Thyroid gland (tissue), 4 donors: ENCODE measurements around the gene CLCN2.

ENCODE experiments used
- POLR2A ChIP-seq, 2 donors: fragments of 450-650 bp; IDR thresholded peaks; one replicate each; pipeline ENCODE4 v1.6.1; 2017; ENCODE audit warnings: antibody characterized with exemption in 2 of 2, mild to moderate bottlenecking in 2 of 2, moderate library complexity in 1 of 2
- TF ChIP-seq, protein P1 (sequence below), 6 experiments: fragments of 200-600 bp in 3 of 6; fragments of 450-650 bp in 3 of 6; sonication (generic) in 3 of 6; IDR thresholded peaks; one replicate each; pipeline ENCODE4 v1.5.1; 2016 to 2019; ENCODE audit warnings: antibody characterized with exemption in 6 of 6, mild to moderate bottlenecking in 2 of 6, inconsistent platforms in 1 of 6, moderate library complexity in 1 of 6

- TF ChIP-seq, protein P1, sequence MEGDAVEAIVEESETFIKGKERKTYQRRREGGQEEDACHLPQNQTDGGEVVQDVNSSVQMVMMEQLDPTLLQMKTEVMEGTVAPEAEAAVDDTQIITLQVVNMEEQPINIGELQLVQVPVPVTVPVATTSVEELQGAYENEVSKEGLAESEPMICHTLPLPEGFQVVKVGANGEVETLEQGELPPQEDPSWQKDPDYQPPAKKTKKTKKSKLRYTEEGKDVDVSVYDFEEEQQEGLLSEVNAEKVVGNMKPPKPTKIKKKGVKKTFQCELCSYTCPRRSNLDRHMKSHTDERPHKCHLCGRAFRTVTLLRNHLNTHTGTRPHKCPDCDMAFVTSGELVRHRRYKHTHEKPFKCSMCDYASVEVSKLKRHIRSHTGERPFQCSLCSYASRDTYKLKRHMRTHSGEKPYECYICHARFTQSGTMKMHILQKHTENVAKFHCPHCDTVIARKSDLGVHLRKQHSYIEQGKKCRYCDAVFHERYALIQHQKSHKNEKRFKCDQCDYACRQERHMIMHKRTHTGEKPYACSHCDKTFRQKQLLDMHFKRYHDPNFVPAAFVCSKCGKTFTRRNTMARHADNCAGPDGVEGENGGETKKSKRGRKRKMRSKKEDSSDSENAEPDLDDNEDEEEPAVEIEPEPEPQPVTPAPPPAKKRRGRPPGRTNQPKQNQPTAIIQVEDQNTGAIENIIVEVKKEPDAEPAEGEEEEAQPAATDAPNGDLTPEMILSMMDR (IDR thresholded peaks at IDR 0.05), result no peak
- TF ChIP-seq POLR2A (IDR thresholded peaks at IDR 0.05), result no peak
Measured at GRCh38 chr3:184320104-184320445, 41.3 kb downstream of the CLCN2 start.
